GM21737 (cell line): ENCODE results near the gene NFKBIA.
"Not testable (repeated sequence)": the region's sequence is repeated elsewhere in the genome, so short reads cannot be mapped to it uniquely, and the experiment has no call there.

Experiments used
- ATAC-seq: cut with Tn5 transposase; IDR thresholded peaks from one replicate; pipeline ENCODE4 v1.9.1; 2021; ENCODE audit warnings: mild to moderate bottlenecking, moderate library complexity; ENCODE audit not compliant: unreplicated experiment

Gene NFKBIA

DNA sequence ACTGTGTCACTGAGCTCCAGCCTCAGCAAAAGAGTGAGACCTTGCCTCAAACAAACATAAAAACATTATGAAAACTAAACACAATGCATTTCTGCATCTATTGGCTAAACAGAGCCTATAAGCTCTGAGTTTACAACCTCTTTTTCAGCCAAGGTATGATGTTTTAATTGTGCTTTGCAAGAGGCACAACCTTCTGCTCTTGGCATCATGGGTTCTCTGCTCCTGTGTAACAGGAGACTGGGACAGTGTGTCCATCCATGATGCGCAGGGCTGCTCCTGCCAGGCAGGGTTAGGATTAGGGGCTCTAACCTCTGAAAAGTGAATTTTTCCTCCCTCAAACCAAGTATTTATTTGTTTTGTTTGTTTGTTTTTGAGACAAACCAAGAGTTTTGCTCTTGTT, 5.0 kb upstream of the NFKBIA start:
- ATAC-seq = no peak

DNA sequence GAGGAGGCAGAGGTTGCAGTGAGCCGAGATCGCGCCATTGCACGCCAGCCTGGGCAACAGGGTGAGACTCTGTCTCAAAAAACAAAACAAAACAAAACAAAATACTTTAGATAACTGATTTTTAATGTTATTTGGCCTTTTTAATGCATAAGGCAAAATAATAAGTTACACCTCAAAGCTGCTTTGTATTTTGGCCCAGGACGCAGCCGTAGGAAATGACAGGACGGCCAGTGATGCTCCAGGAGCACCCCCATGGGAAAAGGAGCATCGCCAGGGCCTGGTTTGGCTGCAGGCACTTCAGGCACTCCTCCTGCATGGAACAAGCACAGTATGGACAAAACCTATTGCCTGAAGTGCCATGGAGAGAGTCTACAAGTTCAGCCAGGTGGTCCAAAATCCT, 3.5 kb upstream of the NFKBIA start:
- no peak for ATAC-seq

DNA sequence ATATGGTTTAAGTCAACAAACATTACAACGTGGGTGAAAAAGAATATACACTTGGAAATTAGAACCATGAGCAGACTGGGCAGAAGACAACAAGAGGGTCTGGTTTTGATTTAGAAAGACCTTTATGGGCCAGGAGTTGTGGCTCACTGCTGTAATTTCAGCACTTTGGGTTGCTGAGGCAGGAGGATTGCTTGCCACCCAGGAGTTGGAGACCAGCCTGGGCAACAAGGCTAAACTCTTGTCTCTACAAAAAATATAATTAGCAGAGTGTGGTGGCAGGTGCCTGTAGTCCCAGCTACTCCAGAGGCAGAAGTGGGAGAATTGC, 2.7 kb upstream of the NFKBIA start:
- ATAC-seq = no peak

DNA sequence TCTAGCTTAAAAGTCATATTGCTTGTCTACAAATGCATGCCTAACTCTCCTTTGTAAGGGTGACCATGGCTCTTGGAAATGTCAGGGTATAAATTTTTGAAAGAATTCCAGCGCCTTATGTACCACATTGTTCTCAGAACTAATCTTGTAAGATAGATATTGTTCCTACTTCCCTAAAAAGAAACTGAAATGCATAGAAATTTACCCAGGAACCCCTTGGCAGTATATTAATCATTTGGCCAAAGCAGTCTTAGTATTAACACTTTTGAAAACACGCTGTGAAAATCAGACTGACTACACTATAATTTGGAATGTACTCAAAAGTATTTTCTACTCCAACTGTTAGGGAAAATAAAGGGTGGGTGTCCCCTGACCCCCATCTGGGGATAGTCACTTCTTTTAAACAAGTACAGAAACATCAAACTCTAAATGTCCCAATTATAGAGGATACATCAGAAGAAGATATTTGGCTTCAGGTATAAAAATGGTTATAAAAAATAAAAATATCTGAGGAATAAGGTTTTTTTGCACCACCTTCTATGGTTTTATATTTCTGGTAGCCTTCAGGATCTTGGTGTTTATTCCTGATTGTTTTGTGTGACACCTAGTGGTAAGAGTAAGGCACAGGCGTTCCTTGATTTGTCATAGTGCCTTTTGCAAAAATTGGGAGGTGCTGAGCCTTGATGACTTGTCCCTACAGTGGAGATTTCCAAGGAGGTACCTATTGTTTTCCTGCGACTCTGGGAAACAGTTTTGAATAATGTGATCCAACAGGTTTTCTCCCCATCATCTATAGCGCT, 2.2 kb upstream of the NFKBIA start:
- no peak for ATAC-seq

DNA sequence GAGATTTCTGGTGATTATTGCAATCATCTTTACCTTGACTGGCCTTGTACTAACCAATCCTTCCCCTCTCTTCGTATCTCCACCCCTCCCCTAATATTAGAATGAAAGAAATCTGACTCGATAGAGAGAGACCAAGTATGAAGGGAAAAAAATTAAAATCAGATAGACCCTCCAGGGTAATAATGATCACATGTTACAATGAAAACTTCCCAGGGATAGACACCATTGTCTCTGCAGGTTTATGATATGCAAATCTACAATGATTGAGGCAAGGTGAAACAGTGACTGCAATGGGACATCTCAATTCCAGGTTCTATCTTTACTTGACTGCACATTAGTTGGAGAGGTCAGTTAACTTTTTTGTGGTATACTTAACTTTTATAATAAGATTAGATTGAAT, 1.5 kb upstream of the NFKBIA start:
- no peak for ATAC-seq

DNA sequence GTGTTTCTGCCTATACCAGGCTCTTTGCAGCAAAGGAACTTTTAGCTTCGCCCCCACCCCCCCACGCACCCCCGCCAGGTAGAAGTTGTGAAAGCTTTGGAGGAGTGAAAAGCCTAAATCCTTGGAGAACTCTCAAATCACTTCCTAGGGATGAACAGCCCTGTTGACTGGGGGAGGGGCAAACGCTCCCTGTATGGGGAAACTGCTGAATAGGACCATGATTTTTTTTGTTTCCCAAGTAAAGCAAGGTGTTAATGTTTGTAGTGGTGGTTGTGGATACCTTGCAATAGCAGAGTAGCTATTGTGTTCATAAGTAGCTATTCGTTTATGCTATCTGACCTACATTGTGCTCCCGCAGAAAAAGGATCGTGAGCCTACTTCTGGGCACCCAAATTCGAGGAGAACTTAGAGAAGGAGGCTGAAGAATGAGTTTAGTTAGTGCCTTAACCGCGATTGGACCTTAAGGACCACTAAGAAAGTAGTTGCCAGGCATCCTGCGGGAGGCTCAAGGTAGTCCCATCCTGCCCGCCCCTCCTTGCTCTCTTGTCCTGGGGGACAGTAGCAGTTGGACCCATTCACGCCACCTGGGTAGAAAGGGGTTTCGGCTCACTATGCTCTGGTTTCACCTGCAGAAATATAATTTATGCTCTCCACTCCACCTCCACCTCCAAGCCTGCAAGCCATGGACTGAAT, 901 bp upstream of the NFKBIA start:
- no peak for ATAC-seq

DNA sequence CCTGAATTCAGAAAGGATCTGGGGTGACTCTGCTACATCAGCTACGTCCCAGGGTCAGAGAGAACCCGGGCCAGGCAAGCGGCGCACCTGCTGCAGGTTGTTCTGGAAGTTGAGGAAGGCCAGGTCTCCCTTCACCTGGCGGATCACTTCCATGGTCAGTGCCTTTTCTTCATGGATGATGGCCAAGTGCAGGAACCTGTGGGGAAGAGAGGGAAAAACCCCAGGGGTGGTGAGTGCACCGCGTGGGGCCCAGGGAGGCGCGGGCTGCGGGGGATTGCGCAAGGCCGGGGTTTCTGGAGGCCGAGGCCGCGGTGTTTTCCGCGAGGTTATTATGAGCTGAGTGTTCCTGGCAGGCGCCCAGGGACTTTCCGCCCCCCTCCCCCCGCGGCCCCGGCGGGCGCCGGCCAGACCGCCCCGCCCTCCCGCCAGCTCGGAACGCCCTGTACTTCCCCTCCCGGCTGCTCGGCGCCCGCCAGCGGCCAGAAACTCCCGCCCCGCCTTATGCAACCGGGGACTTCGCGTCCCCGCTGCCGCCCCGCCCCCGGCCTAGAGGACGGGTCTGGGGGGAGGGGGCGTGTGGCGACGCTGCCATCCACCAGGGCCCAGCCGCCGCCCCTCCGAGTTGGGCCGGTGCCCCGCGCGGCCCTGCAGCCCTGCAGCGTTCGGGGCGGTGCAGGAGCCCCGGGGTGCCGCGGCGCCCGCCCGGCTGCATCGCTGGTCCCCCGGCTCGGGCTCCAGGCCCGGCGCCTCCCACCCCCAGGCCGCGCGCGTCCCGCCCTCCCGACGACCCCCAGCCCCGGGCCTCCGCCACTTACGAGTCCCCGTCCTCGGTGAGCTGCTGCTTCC, 723 bp downstream of the NFKBIA start:
- ATAC-seq = peak; percentile 51

DNA sequence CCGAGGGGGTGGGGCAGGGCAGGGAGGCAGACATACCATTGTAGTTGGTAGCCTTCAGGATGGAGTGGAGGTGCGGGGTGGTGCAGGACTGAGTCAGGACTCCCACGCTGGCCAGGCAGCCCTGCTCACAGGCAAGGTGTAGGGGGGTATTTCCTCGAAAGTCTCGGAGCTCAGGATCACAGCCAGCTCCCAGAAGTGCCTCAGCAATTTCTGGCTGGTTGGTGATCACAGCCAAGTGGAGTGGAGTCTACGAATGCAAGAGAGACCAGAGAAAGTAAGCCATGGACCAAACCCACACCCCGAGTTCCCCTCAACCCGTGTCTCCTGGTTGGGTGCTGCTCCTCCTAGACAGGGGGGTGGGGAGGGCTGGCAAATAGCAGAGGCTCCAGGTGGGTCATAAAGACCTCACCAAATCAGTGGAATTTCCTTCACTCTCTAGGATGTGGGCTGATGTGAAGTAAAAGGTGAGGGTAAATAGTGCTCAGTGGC, 1.4 kb downstream of the NFKBIA start:
- no peak for ATAC-seq

DNA sequence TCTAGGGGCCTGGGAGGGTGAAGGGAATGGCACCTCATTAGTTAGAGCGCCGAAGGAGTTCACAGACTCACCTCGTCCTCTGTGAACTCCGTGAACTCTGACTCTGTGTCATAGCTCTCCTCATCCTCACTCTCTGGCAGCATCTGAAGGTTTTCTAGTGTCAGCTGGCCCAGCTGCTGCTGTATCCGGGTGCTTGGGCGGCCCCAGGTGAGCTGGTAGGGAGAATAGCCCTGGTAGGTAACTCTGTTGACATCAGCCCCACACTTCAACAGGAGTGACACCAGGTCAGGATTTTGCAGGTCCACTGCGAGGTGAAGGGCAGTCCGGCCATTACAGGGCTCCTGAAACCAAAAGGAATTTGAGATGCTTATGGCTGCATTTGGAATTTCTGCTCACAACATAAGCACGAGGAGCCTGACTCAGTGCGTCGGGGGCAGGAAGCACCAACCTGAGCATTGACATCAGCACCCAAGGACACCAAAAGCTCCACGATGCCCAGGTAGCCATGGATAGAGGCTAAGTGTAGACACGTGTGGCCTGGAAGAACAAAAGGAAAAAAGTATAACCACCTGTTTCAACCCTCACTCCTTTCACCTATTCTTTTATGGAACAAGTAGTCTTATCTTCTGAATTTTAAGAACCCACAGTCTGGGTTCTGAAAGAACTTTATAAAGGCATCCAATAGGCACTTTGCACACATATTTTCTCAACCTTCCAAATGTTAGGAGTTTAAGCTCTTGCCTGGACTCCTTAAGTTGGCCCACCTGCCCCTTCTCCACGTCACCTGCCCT, 2.0 kb downstream of the NFKBIA start:
- no peak for ATAC-seq

DNA sequence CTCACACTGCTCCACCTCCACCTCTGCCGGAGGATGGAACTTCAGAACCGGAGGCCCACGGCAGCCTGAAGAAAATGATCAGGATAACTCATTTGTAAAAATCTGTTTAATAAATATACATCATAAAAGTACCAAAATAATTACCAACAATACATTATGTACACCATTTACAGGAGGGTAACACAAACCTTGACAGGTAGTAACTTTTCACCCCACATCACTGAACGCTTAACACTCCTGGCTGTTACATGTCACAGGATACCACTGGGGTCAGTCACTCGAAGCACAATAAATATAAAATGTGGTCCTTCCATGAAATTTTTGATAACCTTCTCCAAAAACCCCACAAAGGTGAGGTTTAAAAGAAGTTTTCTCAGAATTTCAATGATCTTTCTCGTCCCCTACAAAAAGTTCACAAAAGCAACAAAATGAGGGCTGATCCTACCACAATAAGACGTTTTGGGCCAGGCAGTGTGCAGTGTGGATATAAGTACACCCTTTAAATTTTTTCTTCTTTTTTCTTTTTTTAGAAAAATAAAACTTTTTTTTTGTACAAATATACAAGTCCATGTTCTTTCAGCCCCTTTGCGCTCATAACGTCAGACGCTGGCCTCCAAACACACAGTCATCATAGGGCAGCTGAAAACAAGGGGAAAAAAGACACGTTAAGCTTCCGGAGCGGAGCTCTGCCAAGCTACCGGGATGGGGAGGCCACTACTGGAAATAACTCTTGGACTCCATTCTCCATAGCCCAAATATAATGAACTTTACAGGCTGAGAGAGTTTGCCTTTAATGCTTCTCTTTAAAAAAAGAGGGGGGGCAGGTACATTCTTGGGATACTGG, 2.9 kb downstream of the NFKBIA start:
- ATAC-seq = no peak

DNA sequence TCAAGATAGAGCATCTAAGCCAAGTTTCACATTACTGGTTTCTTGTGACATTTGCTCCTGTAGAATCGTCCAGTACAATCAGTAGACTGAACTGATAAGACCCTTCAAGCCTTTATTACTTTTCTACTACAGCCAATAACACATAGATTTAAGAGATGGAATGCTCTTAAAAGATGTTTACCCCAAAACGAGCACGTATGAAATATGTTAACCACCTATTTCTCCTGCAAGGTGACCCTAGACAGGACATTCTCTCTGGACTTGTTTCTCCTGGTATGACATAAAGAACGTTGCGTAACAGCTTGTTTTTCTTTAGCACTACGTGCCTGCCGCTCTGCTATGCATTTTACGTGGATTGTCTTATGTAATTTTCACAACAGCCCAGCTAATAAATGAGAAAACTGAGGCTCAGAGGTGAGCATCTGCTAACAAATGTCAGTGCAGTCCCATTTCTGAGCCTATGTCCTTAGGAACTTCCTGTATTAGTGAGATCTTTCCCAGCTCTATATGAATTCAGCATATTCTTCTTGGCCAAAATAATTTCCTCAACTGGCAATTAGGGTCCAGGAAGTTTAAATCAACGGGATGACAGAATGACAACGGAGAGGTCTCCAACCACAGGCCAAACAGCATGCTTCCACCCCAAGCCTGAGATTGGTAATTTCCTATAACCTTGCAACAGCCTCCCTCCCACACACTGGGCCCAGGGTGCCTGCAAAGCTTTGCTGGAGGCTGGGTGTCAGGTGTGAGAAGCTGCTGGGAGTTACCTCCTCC, 3.7 kb downstream of the NFKBIA start:
- ATAC-seq = no peak

DNA sequence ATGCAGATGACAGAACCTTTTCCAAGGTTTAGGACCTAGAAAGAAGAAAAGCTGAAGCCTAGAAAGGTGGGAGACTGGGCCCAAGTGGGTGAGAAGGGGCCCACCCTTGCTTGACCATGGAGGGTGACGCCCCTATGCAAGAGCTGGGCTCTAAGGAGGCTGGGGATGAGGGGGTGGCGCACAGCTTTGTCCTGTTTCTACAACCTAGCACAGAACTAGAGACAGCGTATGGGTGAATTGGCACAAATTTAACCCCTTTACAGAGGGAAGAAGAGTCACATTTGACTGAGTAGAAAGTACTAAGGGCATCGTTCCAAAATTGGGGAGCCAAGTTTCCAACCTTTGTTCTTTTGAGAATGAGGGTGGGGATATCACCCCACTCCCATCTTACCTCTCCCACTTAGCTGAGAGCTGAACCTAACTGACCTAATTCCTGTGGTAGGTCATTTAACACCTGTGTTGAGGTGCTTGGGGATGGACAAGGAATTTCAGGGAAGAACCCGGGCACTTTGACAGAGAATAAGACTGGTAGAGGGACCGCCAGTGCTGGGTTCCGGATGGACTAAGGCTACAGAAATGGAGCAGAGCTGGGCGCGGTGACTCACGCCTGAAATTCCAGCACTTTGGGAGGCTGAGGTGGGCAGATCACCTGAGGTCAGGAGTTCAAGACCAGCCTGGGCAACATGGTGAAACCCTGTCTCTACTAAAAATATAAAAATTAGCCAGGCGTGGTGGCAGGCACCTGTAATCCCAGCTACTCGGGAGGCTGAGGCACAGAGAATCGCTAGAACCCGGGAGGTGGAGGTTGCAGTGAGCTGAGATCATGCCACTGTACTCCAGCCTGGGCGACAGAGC, 5.2 kb downstream of the NFKBIA start:
- no peak for ATAC-seq

DNA sequence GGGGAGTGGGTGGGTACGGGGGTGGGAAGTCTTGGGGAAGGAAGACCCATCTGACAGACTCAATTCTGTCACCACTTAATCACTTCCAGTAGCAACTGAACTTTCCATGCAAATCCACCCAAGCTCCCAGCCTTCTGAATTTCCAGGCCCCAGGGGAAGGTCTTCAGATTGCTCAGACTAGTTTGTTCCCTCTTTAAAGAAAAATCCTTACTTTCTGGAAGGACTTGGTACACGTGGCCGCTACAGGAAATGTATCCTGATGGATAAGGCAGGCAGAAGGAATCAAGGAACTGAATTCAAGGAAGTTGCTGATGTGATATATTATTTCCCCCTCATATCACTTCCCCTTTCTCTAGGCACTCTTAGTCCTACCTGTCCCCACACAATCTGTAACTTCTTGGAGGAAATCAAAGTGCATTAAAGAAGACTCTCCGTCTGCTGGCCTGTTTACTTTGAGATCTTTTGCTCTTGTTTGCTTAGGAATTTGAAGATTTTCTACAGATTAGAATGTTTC, 6.4 kb downstream of the NFKBIA start:
- no peak for ATAC-seq

DNA sequence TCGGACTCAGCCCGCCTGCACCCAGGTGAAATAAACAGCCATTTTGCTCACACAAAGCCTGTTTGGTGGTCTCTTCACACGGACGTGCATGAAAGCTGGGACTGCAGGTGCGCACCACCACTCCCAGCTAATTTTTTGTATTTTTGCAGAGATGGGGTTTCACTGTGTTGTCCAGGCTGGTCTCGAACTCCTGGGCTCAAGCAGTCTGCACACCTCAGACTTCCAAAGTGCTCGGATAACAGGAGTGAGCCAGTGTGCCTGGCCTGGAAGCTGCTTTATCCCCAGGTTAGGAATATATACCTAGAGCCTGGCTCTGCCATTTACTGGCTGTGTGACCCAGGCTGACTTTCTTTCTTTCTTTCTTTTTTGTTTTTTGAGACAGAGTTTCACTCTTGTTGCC, 7.9 kb downstream of the NFKBIA start:
- not testable (repeated sequence) for ATAC-seq

DNA sequence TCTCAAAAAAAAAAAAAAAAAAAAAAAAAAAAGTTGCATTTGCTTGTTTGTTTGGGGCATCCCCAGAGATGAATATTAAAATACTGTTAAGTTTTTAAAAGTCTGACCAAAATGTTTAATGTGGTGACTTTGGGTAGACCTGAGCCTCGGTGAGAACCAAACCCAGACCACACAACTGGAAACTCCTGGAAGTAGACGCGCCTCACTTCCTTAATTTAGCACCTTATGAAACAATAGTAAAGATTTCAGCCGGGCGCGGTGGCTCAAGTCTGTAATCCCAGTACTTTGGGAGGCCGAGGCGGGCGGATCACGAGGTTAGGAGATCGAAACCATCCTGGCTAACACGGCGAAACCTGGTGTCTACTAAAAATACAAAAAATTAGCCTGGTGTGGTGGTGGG, 9.3 kb downstream of the NFKBIA start:
- ATAC-seq = no peak

DNA sequence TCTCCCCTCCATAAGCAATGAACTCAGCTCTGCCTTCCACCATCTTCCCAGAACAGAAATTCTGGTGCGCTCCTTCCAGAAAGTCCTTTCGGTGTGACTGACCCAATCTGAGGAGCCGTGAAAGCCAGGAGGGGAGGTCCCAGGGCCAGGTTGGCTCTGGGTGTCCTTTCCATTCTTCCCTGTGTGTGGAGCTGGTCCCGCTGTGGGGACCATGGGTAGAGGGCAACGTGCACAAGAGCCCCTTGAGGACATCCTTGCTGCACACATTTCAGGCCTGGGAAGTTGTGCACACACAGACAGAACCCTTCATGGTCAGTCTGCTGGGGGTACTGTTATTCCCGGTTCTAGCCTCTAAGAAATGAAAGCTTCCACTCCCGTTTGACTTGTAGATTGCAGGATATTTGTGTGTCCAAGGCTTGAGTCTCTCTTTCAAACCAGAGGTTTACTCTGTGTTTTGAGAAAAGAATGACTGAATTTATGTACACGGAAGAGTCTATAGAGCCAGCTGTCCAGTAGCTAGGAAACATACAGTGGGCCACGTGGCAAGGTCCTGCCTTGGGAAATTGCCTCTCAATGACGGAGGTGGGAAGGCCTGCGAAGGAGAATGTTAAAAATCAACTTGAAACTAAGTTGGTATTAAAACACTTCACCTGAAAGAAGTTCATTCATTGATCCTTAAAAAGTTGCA, 10.1 kb downstream of the NFKBIA start:
- no peak for ATAC-seq

DNA sequence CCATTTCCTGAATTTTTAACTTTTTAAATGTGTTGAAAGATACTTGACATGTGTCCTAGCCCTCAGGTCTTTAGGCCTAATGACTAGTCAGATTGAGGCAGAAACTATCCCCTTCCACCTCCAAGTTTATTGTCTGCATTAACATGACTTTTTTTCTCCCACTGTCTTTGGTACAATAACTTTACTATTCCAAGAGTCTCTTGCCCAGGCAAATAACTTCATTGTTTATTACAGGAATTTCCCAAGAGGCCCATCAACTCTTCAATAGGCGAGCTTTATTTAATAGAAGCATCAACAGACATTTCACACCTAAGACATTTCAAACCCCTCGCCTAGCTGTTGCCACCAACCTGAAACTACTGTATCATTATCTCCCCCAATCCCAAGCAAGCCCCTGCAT, 10.7 kb downstream of the NFKBIA start:
- ATAC-seq = no peak
